Islet of Langerhans (tissue), 1 donor: Measurements from ENCODE around the gene ZSCAN2.
"Not testable (repeated sequence)": the region's sequence is repeated elsewhere in the genome, so short reads cannot be mapped to it uniquely, and the experiment has no call there.

Experiments
- FAIRE-seq: peaks from one replicate; lab custom pipeline; 2011; peaks lifted over from hg19 to GRCh38; lab: Jason Lieb, UNC

Gene ZSCAN2

GRCh38 chr15:84600687-84601554, at the start of gene ZSCAN2:
Gene ZSCAN2 (plus strand): TSS chr15:84601009. CDS start chr15:84603928, 2,919 bp downstream.
- no peak for FAIRE-seq

GRCh38 chr15:84551624-84552023, 49.2 kb upstream of the ZSCAN2 start:
- not testable (repeated sequence) for FAIRE-seq

GRCh38 chr15:84552896-84553295, 47.9 kb upstream of the ZSCAN2 start:
- FAIRE-seq: no peak

DNA sequence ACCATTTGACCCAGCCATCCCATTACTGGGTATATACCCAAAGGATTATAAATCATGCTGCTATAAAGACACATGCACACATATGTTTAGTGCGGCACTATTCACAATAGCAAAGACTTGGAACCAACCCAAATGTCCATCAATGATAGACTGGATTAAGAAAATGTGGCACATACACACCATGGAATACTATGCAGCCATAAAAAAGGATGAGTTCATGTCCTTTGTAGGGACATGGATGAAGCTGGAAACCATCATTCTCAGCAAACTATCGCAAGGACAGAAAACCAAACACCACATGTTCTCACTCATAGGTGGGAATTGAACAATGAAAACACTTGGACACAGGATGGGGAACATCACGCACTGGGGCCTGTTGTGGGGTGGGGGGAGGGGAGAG, 44.1 kb upstream of the ZSCAN2 start:
- not testable (repeated sequence) for FAIRE-seq

- not testable (repeated sequence) for FAIRE-seq
Observed at GRCh38 chr15:84568021-84568420, 32.8 kb upstream of the ZSCAN2 start.

- no peak for FAIRE-seq
Observed at GRCh38 chr15:84570164-84570735, 30.6 kb upstream of the ZSCAN2 start.

DNA sequence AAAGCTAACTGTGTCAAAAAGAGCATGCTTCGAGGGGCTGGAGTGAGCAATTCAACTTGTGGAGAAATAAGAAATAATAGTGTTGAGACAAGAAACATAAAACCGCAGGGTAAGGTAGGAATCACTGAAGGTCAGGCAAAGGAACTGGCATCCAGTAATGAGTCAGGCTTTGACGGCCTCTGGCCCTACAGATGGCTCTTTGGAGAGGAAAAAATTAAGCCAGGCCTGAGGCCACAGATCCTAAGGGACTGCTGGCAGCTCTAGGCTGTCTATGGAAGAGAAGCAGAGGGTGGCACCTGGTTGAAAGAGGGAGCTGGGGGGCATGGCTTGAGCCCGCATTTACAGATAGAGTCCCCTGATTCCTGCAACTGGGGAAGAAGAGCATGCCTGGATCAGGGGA, 28.6 kb upstream of the ZSCAN2 start:
- no peak for FAIRE-seq

- FAIRE-seq: no peak
Observed at GRCh38 chr15:84575493-84575892, 25.3 kb upstream of the ZSCAN2 start.

DNA sequence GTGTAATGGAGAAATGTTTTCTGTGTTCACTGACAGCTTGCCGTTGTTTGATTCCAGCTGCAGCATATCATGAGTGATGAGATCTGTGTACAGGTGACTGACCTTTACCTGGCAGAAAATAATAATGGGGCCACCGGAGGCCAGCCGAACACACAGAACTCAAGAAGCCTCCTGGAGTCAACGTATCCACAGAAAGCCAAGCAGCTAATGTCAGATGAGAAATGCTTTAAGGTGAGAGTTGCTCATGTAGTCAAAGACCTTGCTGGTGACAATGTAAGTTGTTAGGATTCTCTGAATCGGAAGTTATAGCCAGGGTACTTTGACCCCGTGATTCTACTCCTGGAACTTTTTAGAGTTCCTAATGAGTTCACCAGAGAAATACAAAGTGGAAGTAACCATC, 22.9 kb upstream of the ZSCAN2 start:
- not testable (repeated sequence) for FAIRE-seq

DNA sequence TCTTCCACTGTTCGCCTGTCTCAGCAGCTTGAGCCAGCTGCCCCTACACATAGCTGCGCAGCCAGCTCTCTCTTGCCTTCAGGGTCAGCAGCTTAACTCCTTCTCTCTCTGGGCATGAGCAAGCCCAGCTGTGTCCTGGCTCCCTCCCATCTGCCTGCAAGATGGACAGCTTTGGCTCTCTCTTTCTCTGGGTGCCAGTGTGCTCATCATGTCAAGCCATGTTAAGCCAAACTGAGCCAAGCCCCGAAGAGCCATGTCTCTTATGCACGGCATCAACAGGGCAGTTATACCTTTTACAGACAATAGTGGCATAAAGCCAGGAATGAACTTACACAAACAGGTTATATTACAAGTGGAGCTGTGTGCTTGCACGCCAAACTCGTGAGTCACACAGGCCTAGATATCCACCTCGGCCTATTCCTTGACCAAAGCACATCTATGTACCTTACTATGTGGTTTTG, 21.5 kb upstream of the ZSCAN2 start:
- not testable (repeated sequence) for FAIRE-seq

DNA sequence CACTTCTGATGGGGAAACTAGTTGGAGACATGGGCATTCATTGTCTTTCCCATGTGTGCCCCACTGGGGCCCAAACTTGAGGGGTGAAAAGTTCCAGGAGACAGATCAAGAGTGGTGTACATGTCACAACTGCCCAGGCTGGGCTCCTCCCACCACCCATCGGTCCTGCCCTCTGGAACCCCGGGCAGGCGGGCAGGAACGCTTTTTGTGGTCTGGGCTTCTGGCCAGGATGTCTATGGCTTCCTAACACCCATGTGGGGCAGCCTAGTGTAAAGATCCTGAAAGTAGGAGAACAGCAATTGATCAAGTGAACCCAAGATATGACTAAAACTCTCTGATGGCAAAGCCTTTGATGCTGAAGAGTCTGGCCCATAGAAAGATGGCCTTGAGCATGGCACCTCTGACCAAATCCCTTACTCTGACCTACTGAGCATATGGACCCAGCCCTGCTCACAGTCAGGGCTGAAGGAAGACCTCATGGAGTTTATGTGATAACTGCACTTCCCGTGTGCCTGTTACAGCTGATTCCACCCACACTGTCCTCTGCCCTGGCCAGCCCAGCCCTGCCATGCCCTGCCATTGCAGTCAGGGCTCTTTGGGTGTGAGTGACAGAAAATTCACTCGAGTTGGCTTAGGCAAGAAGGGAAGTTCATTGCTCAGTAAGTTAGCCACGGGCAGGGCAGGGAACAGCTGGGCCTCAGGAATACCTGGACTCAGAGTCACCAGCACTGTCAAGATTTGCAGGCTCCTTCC, 19.0 kb upstream of the ZSCAN2 start:
- not testable (repeated sequence) for FAIRE-seq

- no peak for FAIRE-seq
Observed at GRCh38 chr15:84582583-84583157, 18.1 kb upstream of the ZSCAN2 start.

- not testable (repeated sequence) for FAIRE-seq
Observed at GRCh38 chr15:84583921-84584320, 16.9 kb upstream of the ZSCAN2 start.

DNA sequence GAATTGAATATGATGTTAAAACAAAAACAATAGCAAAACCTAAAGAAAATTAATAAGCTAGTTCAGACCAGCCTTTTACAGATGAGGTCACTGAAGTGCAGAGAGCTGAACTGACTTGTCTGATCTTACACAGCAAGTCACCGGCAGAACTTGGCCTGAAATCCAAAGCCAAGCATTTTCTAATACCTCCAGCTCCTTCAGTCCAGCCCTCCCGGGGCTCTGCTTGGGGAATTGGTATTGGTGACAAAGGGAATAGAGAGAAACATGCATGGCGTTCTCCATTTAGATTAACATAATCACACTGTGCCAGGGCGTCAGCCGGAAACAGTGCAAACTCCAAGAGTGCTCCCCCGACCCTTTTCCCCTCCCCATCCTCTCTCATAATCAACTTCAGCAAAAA, 14.1 kb upstream of the ZSCAN2 start:
- FAIRE-seq: no peak

DNA sequence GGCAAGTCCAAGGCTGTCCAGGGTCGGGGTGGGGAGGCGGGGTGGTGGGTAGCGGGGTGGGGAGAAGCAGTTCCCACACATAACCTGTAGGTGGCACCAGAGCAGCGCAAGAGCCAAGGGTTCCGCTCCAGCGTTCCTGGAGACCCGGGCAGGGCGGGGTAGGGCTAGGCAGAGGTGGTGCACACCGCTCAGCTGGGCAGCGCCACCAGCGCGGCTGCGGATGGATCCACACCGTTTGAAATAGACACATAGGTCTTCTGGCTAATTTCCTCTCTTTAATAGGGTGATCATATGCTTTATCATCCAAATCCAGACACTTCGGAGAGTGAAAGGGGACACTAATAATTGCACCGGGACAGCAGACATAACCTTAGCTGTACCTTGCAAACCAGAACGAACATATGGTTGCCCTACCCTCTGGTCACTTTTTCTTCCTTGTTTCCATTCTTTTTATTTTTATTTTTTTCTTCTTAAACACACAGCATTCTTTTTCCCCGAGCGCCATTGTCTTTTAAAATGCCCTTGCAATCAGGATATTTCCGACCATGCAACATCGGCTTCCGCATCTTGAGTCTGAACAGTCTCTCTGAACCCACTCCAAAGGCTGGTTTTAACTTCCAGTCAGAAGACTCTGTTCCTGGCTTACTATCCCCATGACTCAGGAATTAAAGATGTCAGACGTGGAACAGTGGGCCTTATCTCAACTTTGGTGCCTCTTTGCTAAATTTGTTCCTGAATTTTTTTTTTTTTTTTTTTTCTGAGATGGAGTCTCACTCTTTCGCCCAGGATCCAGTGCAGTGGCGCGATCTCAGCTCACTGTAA, 12.5 kb upstream of the ZSCAN2 start:
- no peak for FAIRE-seq

- no peak for FAIRE-seq
Observed at GRCh38 chr15:84590406-84590805, 10.4 kb upstream of the ZSCAN2 start.

GRCh38 chr15:84591815-84592214, 9.0 kb upstream of the ZSCAN2 start:
- no peak for FAIRE-seq

- FAIRE-seq: no peak
Observed at GRCh38 chr15:84594617-84595290, 6.1 kb upstream of the ZSCAN2 start.

GRCh38 chr15:84595660-84596059, 5.1 kb upstream of the ZSCAN2 start:
- FAIRE-seq: no peak

DNA sequence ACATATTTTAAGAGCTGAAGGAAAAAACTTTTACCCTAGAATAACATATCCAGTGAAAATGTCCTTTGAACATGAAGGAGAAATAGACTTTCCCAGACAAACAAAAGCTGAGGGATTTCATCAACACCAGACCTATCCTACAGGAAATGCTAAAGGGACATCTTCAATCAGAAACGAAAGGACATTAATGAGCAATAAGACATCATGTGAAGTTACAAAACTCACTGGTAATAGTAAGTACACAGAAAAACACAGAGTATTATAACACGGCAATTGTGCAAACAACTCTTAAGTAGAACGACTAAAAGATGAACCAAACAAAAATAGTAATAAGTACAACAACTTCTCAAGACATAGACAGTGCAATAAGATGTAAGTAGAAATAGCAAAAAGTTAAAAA, 3.5 kb upstream of the ZSCAN2 start:
- no peak for FAIRE-seq

DNA sequence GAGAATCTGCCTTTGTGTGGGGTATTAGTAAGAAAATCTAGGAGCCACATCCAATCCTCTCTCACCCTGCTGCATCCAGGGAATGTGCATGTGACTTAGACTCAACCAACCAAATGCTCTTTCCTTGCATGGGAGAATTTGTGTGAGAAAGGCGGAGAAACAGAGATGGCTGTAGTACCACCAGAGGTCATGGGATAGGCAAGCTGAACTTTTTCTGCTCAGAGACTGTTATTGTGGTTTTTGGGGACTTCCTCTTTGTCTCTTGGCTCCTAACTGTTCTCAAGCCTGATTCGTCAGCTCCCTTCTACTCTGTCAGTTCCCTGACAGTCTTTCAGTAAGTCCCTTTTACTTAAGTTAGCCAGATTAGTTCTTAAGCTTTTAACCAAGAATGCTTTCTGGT, 2.6 kb upstream of the ZSCAN2 start:
- FAIRE-seq: no peak
